ENCODE measurements around the gene RAP1A.
"Not testable (repeated sequence)": the region's sequence is repeated elsewhere in the genome, so short reads cannot be mapped to it uniquely, and the experiment has no call there.

The RAP1A gene

GRCh38 chr1:111738436-111739193, 119.0 kb downstream of the RAP1A start:
- Histone ChIP-seq H3K79me2 (ENCODE audit: insufficient read depth, low read depth) (no peaks in the 10 kb centered on the region), H3K4me1 (ENCODE audit: low read depth, poor library complexity, severe bottlenecking) (peaks cover 9% of the 10 kb centered on the region), H3K36me3 (ENCODE audit: insufficient read depth) (no peaks in the 10 kb centered on the region), H2AFZ (ENCODE audit: low read depth) (peak overlapping the region; percentile 79), H3K4me2 (peak overlapping the region; percentile 44), H4K20me1 (ENCODE audit: insufficient read depth) (no peaks in the 10 kb centered on the region), H3K9ac (peak overlapping the region; percentile 52; the same call in 1 of the 2 replicates), H3K27me3 (ENCODE audit: insufficient read depth, low read depth) (no peaks in the 10 kb centered on the region), H3K27ac (peak overlapping the region; percentile 30; the same call in 1 of the 2 replicates), H3K4me3 (IDR thresholded peaks at IDR 0.05; ENCODE audit: insufficient read depth, low read depth, low read length) (peak overlapping the region; percentile 5)
- TF ChIP-seq, protein P1, sequence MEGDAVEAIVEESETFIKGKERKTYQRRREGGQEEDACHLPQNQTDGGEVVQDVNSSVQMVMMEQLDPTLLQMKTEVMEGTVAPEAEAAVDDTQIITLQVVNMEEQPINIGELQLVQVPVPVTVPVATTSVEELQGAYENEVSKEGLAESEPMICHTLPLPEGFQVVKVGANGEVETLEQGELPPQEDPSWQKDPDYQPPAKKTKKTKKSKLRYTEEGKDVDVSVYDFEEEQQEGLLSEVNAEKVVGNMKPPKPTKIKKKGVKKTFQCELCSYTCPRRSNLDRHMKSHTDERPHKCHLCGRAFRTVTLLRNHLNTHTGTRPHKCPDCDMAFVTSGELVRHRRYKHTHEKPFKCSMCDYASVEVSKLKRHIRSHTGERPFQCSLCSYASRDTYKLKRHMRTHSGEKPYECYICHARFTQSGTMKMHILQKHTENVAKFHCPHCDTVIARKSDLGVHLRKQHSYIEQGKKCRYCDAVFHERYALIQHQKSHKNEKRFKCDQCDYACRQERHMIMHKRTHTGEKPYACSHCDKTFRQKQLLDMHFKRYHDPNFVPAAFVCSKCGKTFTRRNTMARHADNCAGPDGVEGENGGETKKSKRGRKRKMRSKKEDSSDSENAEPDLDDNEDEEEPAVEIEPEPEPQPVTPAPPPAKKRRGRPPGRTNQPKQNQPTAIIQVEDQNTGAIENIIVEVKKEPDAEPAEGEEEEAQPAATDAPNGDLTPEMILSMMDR (conservative IDR thresholded peaks at IDR 0.05; ENCODE audit: low read depth, low read length): no peak

GRCh38 chr1:111739194-111739924, 119.8 kb downstream of the RAP1A start, which contains the start of gene INKA2:
Gene INKA2 (minus strand): TSS chr1:111739395. CDS start chr1:111739242, 153 bp downstream.
- Histone ChIP-seq H3K36me3 (ENCODE audit: insufficient read depth) (no peaks in the 10 kb centered on the region), H3K79me2 (ENCODE audit: insufficient read depth, low read depth) (no peaks in the 10 kb centered on the region), H3K4me3 (IDR thresholded peaks at IDR 0.05; ENCODE audit: insufficient read depth, low read depth, low read length) (peak within 1 kb of the TSS; percentile 5), H3K4me2 (peak within 1 kb of the TSS; percentile 44), H3K27me3 (ENCODE audit: insufficient read depth, low read depth) (no peaks in the 10 kb centered on the region), H4K20me1 (ENCODE audit: insufficient read depth) (no peaks in the 10 kb centered on the region), H3K9ac (peak within 1 kb of the TSS; percentile 52; the same call in 1 of the 2 replicates), H2AFZ (ENCODE audit: low read depth) (peak within 1 kb of the TSS; percentile 79), H3K4me1 (ENCODE audit: low read depth, poor library complexity, severe bottlenecking) (peaks cover 9% of the 10 kb centered on the region), H3K27ac (peak within 1 kb of the TSS; percentile 30; the same call in 1 of the 2 replicates)
- TF ChIP-seq, protein P1 (conservative IDR thresholded peaks at IDR 0.05; ENCODE audit: low read depth, low read length): no peak

- TF ChIP-seq, protein P1 (conservative IDR thresholded peaks at IDR 0.05; ENCODE audit: low read depth, low read length): no peak
- H3K79me2 ChIP-seq (ENCODE audit: insufficient read depth, low read depth): no peaks in the 10 kb centered on the region
- H4K20me1 ChIP-seq (ENCODE audit: insufficient read depth): no peaks in the 10 kb centered on the region
- no peak overlapping the region; the same call in 1 of the 2 replicates for H3K9ac ChIP-seq
- peak overlapping the region; percentile 5 for H3K4me3 ChIP-seq (IDR thresholded peaks at IDR 0.05; ENCODE audit: insufficient read depth, low read depth, low read length)
- H2AFZ ChIP-seq (ENCODE audit: low read depth): peak overlapping the region; percentile 79
- peak overlapping the region; percentile 44 for H3K4me2 ChIP-seq
- no peak overlapping the region for H3K27ac ChIP-seq
- H3K36me3 ChIP-seq (ENCODE audit: insufficient read depth): no peaks in the 10 kb centered on the region
- H3K4me1 ChIP-seq (ENCODE audit: low read depth, poor library complexity, severe bottlenecking): peaks cover 9% of the 10 kb centered on the region
- no peaks in the 10 kb centered on the region for H3K27me3 ChIP-seq (ENCODE audit: insufficient read depth, low read depth)
Measured at GRCh38 chr1:111739925-111740765, 120.6 kb downstream of the RAP1A start.

GRCh38 chr1:111742292-111742691, 122.7 kb downstream of the RAP1A start:
- H4K20me1 ChIP-seq (ENCODE audit: insufficient read depth); H3K27me3 ChIP-seq (ENCODE audit: insufficient read depth, low read depth); H3K36me3 ChIP-seq (ENCODE audit: insufficient read depth); H3K79me2 ChIP-seq (ENCODE audit: insufficient read depth, low read depth); H3K27ac ChIP-seq; H3K4me2 ChIP-seq; H3K4me3 ChIP-seq (IDR thresholded peaks at IDR 0.05; ENCODE audit: insufficient read depth, low read depth, low read length); H2AFZ ChIP-seq (ENCODE audit: low read depth); H3K9ac ChIP-seq: not testable (repeated sequence)
- H3K4me1 ChIP-seq (ENCODE audit: low read depth, poor library complexity, severe bottlenecking): peaks cover 12% of the 10 kb centered on the region

All from KMS-11 (cell line).